Measurements from ENCODE around the gene NOD1. TPM values are rescaled to one million over a fixed set of nuclear protein-coding genes. Genes with fewer than 3 reads are reported as not detected.
A peak's percentile ranks its signal among the peaks of the same experiment; 100 is the strongest.

Gene NOD1
- total RNA-seq, 2 donors from 2014 or later: 3.5 to 12.3 TPM

GRCh38 chr7:30476459-30477145 lies 2.0 kb downstream of the NOD1 start:
- 51% methylated on average over 10 of the region's 10 CpGs for WGBS
- H3K4me3 ChIP-seq: no peak overlapping the region
- H3K27ac ChIP-seq: no peak overlapping the region
- no peaks in the 10 kb centered on the region for H3K9me3 ChIP-seq
- H3K4me1 ChIP-seq (replicated peaks): no peaks in the 10 kb centered on the region
- peak; percentile 59 for DNase-seq (ENCODE audit: low spot score)
- intact Hi-C loops (cut with DNase I): no loop called here
- no peaks in the 10 kb centered on the region for H3K27me3 ChIP-seq (replicated peaks; ENCODE audit: insufficient read depth)
- TF ChIP-seq POLR2AphosphoS5 (IDR thresholded peaks at IDR 0.05) (peak; percentile 67), CTCF (IDR thresholded peaks at IDR 0.05) (no peak)
- no peaks in the 10 kb centered on the region for H3K36me3 ChIP-seq

GRCh38 chr7:30475580-30475979 lies 3.0 kb downstream of the NOD1 start:
- H3K4me1 ChIP-seq (replicated peaks): no peaks in the 10 kb centered on the region
- WGBS: 81% methylated on average over 6 of the region's 6 CpGs
- intact Hi-C loops (cut with DNase I): no loop called here
- no peak overlapping the region for H3K27ac ChIP-seq
- no peaks in the 10 kb centered on the region for H3K9me3 ChIP-seq
- TF ChIP-seq POLR2A (IDR thresholded peaks at IDR 0.05): no peak
- no peak for TF ChIP-seq CTCF (IDR thresholded peaks at IDR 0.05)
- no peak for TF ChIP-seq POLR2AphosphoS5 (IDR thresholded peaks at IDR 0.05)
- DNase-seq (ENCODE audit: low spot score): no peak
- no peak overlapping the region for H3K4me3 ChIP-seq
- no peaks in the 10 kb centered on the region for H3K36me3 ChIP-seq
- no peaks in the 10 kb centered on the region for H3K27me3 ChIP-seq (replicated peaks; ENCODE audit: insufficient read depth)

GRCh38 chr7:30474893-30475292 lies 3.7 kb downstream of the NOD1 start:
- no peaks in the 10 kb centered on the region for H3K9me3 ChIP-seq
- H3K4me3 ChIP-seq: no peak overlapping the region
- H3K36me3 ChIP-seq: no peaks in the 10 kb centered on the region
- H3K27ac ChIP-seq: no peak overlapping the region
- TF ChIP-seq POLR2AphosphoS5 (IDR thresholded peaks at IDR 0.05) (no peak), CTCF (IDR thresholded peaks at IDR 0.05) (no peak), POLR2A (IDR thresholded peaks at IDR 0.05) (no peak)
- DNase-seq (ENCODE audit: low spot score): no peak
- WGBS: 76% methylated on average over 2 of the region's 2 CpGs
- intact Hi-C loops (cut with DNase I): no loop called here
- no peaks in the 10 kb centered on the region for H3K27me3 ChIP-seq (replicated peaks; ENCODE audit: insufficient read depth)
- H3K4me1 ChIP-seq (replicated peaks): no peaks in the 10 kb centered on the region

- no peak for TF ChIP-seq POLR2AphosphoS5 (IDR thresholded peaks at IDR 0.05)
- H3K27ac ChIP-seq: no peak overlapping the region
- no peak for DNase-seq (ENCODE audit: low spot score)
- WGBS: 93% methylated on average over 10 of the region's 10 CpGs
- H3K9me3 ChIP-seq: no peaks in the 10 kb centered on the region
- no peak overlapping the region for H3K4me3 ChIP-seq
- intact Hi-C loops (cut with DNase I): no loop called here
- H3K4me1 ChIP-seq (replicated peaks): no peaks in the 10 kb centered on the region
- H3K36me3 ChIP-seq: no peaks in the 10 kb centered on the region
- no peaks in the 10 kb centered on the region for H3K27me3 ChIP-seq (replicated peaks; ENCODE audit: insufficient read depth)
These were observed 4.1 kb downstream of the NOD1 start for GRCh38 chr7:30474485-30474884.

- Histone ChIP-seq H3K4me1 (replicated peaks) (no peaks in the 10 kb centered on the region), H3K9me3 (no peaks in the 10 kb centered on the region), H3K27ac (no peak overlapping the region), H3K4me3 (no peak overlapping the region), H3K27me3 (replicated peaks; ENCODE audit: insufficient read depth) (no peaks in the 10 kb centered on the region), H3K36me3 (no peaks in the 10 kb centered on the region)
- TF ChIP-seq POLR2AphosphoS5 (IDR thresholded peaks at IDR 0.05) (no peak), CTCF (IDR thresholded peaks at IDR 0.05) (no peak), POLR2A (IDR thresholded peaks at IDR 0.05) (no peak)
- intact Hi-C loops (cut with DNase I): no loop called here
- DNase-seq (ENCODE audit: low spot score): no peak
- 97% methylated on average over 1 of the region's 1 CpG for WGBS
These were observed 4.7 kb downstream of the NOD1 start for GRCh38 chr7:30473903-30474302.

Measured in prostate gland (tissue), 2 donors.